Measurements from ENCODE around the gene TSPEAR. TPM values are rescaled to one million over a fixed set of nuclear protein-coding genes. Genes with fewer than 3 reads are reported as not detected.

The TSPEAR gene
- total RNA-seq, 4 donors from 2014 or later = 0.18 to 0.69 (median 0.51) TPM; not detected in 1

GRCh38 chr21:44473915-44474555 lies 237.3 kb downstream of the TSPEAR start:
- H3K4me1 ChIP-seq = no peaks in the 10 kb centered on the region
- TF ChIP-seq, protein P1, sequence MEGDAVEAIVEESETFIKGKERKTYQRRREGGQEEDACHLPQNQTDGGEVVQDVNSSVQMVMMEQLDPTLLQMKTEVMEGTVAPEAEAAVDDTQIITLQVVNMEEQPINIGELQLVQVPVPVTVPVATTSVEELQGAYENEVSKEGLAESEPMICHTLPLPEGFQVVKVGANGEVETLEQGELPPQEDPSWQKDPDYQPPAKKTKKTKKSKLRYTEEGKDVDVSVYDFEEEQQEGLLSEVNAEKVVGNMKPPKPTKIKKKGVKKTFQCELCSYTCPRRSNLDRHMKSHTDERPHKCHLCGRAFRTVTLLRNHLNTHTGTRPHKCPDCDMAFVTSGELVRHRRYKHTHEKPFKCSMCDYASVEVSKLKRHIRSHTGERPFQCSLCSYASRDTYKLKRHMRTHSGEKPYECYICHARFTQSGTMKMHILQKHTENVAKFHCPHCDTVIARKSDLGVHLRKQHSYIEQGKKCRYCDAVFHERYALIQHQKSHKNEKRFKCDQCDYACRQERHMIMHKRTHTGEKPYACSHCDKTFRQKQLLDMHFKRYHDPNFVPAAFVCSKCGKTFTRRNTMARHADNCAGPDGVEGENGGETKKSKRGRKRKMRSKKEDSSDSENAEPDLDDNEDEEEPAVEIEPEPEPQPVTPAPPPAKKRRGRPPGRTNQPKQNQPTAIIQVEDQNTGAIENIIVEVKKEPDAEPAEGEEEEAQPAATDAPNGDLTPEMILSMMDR (IDR thresholded peaks at IDR 0.05) = no peak
- no peak for TF ChIP-seq POLR2A (IDR thresholded peaks at IDR 0.05)
- H3K27me3 ChIP-seq = no peaks in the 10 kb centered on the region
- H3K27ac ChIP-seq = no peak overlapping the region
- no peak overlapping the region for H3K4me3 ChIP-seq
- no peaks in the 10 kb centered on the region for H3K9me3 ChIP-seq
- DNase-seq = no peak
- no peaks in the 10 kb centered on the region for H3K36me3 ChIP-seq
- intact Hi-C loops (cut with DNase I; ENCODE audit: low total_unique reads) = no loop called here

DNA sequence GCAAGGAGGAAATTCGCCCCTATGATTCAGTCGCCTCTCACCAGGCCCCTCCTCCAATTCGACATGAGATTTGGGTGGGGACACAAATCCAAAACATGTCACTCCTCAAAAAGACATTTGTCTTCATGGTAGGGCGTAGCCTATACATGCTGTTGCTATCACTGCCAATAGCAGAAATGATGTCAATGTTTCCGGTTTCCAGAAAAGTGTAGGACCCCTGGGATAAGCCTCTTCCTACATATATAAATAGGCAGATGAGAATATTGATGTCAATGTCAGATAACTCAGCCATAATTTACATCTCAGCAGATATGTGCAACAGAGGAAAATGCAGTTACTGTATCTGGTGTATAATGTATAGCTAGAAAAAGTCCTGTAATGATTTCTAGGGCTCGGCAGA lies 239.4 kb downstream of the TSPEAR start:
- TF ChIP-seq POLR2A (IDR thresholded peaks at IDR 0.05) = no peak
- TF ChIP-seq, protein P1 (IDR thresholded peaks at IDR 0.05) = no peak
- Histone ChIP-seq H3K36me3 (no peaks in the 10 kb centered on the region), H3K4me3 (no peak overlapping the region), H3K4me1 (no peaks in the 10 kb centered on the region), H3K27ac (no peak overlapping the region), H3K9me3 (no peaks in the 10 kb centered on the region), H3K27me3 (no peaks in the 10 kb centered on the region)
- intact Hi-C loops (cut with DNase I; ENCODE audit: low total_unique reads) = no loop called here
- DNase-seq = no peak

GRCh38 chr21:44471341-44471740 lies 240.0 kb downstream of the TSPEAR start:
- Histone ChIP-seq H3K36me3 (no peaks in the 10 kb centered on the region), H3K27ac (no peak overlapping the region), H3K9me3 (no peaks in the 10 kb centered on the region), H3K27me3 (no peaks in the 10 kb centered on the region), H3K4me3 (no peak overlapping the region), H3K4me1 (no peaks in the 10 kb centered on the region)
- intact Hi-C loops (cut with DNase I; ENCODE audit: low total_unique reads) = no loop called here
- DNase-seq = no peak
- TF ChIP-seq, protein P1 (IDR thresholded peaks at IDR 0.05) = no peak
- TF ChIP-seq POLR2A (IDR thresholded peaks at IDR 0.05) = no peak

GRCh38 chr21:44467859-44468195 lies 243.5 kb downstream of the TSPEAR start:
- H3K4me1 ChIP-seq = no peaks in the 10 kb centered on the region
- no peak overlapping the region for H3K4me3 ChIP-seq
- no peak for TF ChIP-seq POLR2A (IDR thresholded peaks at IDR 0.05)
- TF ChIP-seq, protein P1 (IDR thresholded peaks at IDR 0.05) = no peak
- H3K36me3 ChIP-seq = no peaks in the 10 kb centered on the region
- intact Hi-C loops (cut with DNase I; ENCODE audit: low total_unique reads) = no loop called here
- no peaks in the 10 kb centered on the region for H3K9me3 ChIP-seq
- no peaks in the 10 kb centered on the region for H3K27me3 ChIP-seq
- H3K27ac ChIP-seq = no peak overlapping the region
- DNase-seq = no peak

GRCh38 chr21:44466996-44467858 lies 244.1 kb downstream of the TSPEAR start:
- H3K4me3 ChIP-seq = no peak overlapping the region
- intact Hi-C loops (cut with DNase I; ENCODE audit: low total_unique reads) = no loop called here

More at GRCh38 chr21:44466996-44467858, 244.1 kb downstream of the TSPEAR start:
- Histone ChIP-seq H3K9me3 (no peaks in the 10 kb centered on the region), H3K27ac (no peak overlapping the region), H3K36me3 (no peaks in the 10 kb centered on the region), H3K27me3 (no peaks in the 10 kb centered on the region), H3K4me1 (no peaks in the 10 kb centered on the region)
- DNase-seq = no peak
- TF ChIP-seq, protein P1 (IDR thresholded peaks at IDR 0.05) = no peak
- TF ChIP-seq POLR2A (IDR thresholded peaks at IDR 0.05) = no peak
